Lower lobe of right lung (tissue), 2 donors: ENCODE measurements around the gene RBM20. TPM values are rescaled to one million over a fixed set of nuclear protein-coding genes. Genes with fewer than 3 reads are reported as not detected.

Experiments used
- ATAC-seq, 2 donors: fragments of 200-7000 bp; cut with Tn5 transposase; one replicate each; pipeline ENCODE4 v1.9.1; 2020 to 2022; ENCODE audit warnings: mild to moderate bottlenecking in 2 of 2, moderate library complexity in 2 of 2
- DNase-seq: peaks from one replicate; pipeline ENCODE4 v3.0.0-alpha.2; 2020
- H3K27ac ChIP-seq: fragments of 200-600 bp; one replicate; pipeline ENCODE4 v1.8.0; 2022
- H3K27me3 ChIP-seq: fragments of 200-600 bp; one replicate; pipeline ENCODE4 v1.8.0; 2022; ENCODE audit warnings: low read depth
- H3K36me3 ChIP-seq: fragments of 200-600 bp; one replicate; pipeline ENCODE4 v1.8.0; 2022; ENCODE audit warnings: mild to moderate bottlenecking
- H3K4me1 ChIP-seq: fragments of 200-600 bp; one replicate; pipeline ENCODE4 v1.8.0; 2022
- H3K4me3 ChIP-seq: fragments of 200-600 bp; one replicate; pipeline ENCODE4 v1.8.0; 2022; ENCODE audit warnings: mild to moderate bottlenecking
- H3K9me3 ChIP-seq: fragments of 200-600 bp; one replicate; pipeline ENCODE4 v1.8.0; 2022
- intact Hi-C: fragments of 100-400 bp; cut with DNase I; formaldehyde crosslinking; loops from one replicate; pipeline ENCODE4 v1.11.0; 2022
- total RNA-seq: library from RNA; stranded (reverse); fragmentation: NEBNext Ultra II Directional; extraction: Animal tissue kit (Norgen Biotek cat#: 25700); gene quantifications from one replicate; pipeline ENCODE4 v1.2.1, GENCODE V29; 2021
- TF ChIP-seq, protein P1 (sequence below): fragments of 200-600 bp; IDR thresholded peaks from one replicate; pipeline ENCODE4 v1.8.0; 2022; ENCODE audit warnings: antibody characterized with exemption, mild to moderate bottlenecking
- donor health status: DM: no; HTN: yes; CAD: no; lungs with severe emphysema.

RBM20 gene
- total RNA-seq, 1 donor from 2014 or later = 1.0 TPM

DNA sequence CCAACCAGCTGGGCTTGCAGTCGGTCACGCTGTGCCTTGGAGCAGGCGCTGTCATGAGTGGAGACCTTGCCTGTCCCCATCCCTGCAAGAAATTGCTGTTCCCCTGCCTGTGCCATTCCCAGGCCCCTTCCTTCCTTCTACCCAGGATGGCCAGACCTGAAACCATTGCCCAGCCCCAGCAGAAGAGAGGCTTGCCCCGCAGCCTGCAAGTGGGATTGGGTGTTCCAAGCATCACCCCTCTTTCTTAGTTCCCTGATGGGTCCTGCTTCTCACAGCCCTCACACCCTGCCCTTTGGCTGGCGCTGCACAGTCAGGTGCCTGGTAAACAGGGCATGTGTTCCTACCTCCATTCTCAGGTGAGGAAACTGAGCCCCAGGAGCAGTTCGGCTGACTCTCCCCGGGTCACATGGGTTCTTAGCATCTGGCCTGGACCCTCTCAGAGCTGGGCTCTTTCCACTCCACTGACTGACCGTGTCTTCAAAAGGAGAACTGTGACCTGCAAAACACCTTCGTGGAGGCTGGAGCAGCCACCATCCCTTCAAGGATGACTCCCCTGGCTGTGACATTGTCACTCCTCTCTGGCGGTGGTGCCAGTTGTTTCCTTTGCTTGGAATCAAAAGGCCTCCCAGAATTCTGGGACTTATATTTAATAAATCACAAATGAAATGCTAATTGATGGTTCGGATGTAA is 185.7 kb downstream of the RBM20 start:
- Histone ChIP-seq H3K27ac (no peak overlapping the region), H3K4me3 (no peak overlapping the region), H3K36me3 (no peaks in the 10 kb centered on the region), H3K9me3 (no peaks in the 10 kb centered on the region), H3K27me3 (no peaks in the 10 kb centered on the region), H3K4me1 (peaks cover 11% of the 10 kb centered on the region)
- DNase-seq (no peak), ATAC-seq (no peak)
- TF ChIP-seq, protein P1, sequence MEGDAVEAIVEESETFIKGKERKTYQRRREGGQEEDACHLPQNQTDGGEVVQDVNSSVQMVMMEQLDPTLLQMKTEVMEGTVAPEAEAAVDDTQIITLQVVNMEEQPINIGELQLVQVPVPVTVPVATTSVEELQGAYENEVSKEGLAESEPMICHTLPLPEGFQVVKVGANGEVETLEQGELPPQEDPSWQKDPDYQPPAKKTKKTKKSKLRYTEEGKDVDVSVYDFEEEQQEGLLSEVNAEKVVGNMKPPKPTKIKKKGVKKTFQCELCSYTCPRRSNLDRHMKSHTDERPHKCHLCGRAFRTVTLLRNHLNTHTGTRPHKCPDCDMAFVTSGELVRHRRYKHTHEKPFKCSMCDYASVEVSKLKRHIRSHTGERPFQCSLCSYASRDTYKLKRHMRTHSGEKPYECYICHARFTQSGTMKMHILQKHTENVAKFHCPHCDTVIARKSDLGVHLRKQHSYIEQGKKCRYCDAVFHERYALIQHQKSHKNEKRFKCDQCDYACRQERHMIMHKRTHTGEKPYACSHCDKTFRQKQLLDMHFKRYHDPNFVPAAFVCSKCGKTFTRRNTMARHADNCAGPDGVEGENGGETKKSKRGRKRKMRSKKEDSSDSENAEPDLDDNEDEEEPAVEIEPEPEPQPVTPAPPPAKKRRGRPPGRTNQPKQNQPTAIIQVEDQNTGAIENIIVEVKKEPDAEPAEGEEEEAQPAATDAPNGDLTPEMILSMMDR = no peak
- intact Hi-C loops = no loop called here

DNA sequence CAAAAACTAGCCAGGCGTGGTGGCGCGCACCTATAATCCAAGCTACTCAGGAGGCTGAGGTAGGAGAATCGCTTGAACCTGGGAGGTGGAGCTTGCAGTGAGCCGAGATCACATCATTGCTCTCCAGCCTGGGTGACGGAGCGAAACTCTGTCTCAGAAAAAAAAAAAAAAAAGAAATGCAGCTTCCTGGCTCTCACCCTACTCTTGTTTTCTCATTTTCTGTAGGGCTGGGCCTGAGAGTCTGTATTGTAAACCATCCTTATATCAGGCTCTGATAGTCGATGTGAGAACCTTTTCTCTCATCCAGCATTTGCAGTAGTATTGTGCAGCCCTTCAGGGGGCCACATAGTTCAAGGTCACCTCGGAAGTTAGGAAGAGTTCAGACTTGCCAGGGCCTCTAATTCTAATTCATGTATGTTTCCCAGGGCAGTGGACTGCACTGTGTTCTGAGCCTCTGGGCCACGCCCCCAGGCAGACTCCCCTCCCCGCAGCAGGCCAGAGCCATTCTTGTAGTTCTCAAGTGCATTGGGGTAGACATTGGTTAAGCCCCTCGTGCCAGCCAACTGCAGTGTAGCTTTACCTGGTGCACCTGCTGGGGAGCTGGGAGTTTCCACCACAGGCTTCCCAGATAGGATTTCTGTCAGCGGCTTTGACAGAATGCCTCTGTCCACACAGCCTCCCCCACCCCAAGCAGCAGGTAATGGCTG is 189.3 kb downstream of the RBM20 start:
- intact Hi-C loops = no loop called here
- no peak for DNase-seq
- Histone ChIP-seq H3K36me3 (no peaks in the 10 kb centered on the region), H3K9me3 (no peaks in the 10 kb centered on the region), H3K27me3 (no peaks in the 10 kb centered on the region), H3K4me3 (no peak overlapping the region), H3K4me1 (peaks cover 22% of the 10 kb centered on the region), H3K27ac (no peak overlapping the region)
- no peak for ATAC-seq
- TF ChIP-seq, protein P1 = no peak

GRCh38 chr10:110833941-110834628 is 189.9 kb downstream of the RBM20 start:
- peak; percentile 6 to 18 for ATAC-seq
- Histone ChIP-seq H3K9me3 (no peaks in the 10 kb centered on the region), H3K4me1 (peaks cover 22% of the 10 kb centered on the region), H3K27me3 (no peaks in the 10 kb centered on the region), H3K27ac (peak overlapping the region; percentile 67), H3K4me3 (no peak overlapping the region), H3K36me3 (no peaks in the 10 kb centered on the region)
- TF ChIP-seq, protein P1 = no peak
- intact Hi-C loops = no loop called here
- no peak for DNase-seq

DNA sequence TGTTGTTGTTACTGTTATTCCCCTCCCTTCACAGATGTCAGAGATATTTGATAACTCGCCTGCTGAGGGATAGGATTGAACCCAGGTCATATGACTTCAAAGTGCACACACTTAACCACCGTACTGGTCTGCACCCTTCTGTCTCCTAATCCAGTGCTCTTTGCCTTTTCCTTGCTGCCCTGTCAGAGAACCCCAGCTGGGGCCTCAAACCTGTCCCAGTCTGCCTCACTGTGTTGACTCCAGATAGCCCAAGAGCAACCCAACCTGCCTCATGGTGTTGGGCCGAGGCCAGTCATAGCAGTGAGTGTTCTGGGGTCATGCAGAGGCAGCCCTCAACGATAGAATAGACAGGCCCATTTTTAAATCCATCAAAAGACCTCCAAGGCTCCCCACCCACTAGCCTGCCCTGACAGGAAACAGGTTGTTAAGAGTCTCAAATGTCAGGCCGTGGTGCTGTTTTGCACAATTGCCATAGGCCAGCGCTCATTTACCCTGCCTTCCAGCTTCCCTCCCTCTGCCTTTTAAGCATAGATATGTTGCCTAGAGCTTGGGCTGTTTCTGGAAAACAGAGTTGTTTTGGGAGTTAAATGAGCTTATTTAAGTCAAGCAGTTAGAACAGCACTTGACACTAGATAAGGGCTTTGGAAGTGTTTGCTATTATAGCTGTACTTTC is 190.6 kb downstream of the RBM20 start:
- Histone ChIP-seq H3K36me3 (no peaks in the 10 kb centered on the region), H3K4me1 (peaks cover 22% of the 10 kb centered on the region), H3K9me3 (no peaks in the 10 kb centered on the region), H3K27me3 (no peaks in the 10 kb centered on the region), H3K4me3 (no peak overlapping the region), H3K27ac (peak overlapping the region; percentile 67)
- no peak for DNase-seq
- intact Hi-C loops = no loop called here
- TF ChIP-seq, protein P1 = no peak
- peak; percentile 88 to 92 for ATAC-seq

- Histone ChIP-seq H3K27ac (no peak overlapping the region), H3K4me1 (peaks cover 27% of the 10 kb centered on the region), H3K27me3 (no peaks in the 10 kb centered on the region), H3K4me3 (no peak overlapping the region), H3K36me3 (no peaks in the 10 kb centered on the region), H3K9me3 (no peaks in the 10 kb centered on the region)
- intact Hi-C loops = no loop called here
- DNase-seq (no peak), ATAC-seq (no peak)
- TF ChIP-seq, protein P1 = no peak
Observed at GRCh38 chr10:110835841-110836240, 191.7 kb downstream of the RBM20 start.
